Thyroid gland (tissue), 4 donors: ENCODE data around the gene SZT2. TPM values are rescaled to one million over a fixed set of nuclear protein-coding genes. Genes with fewer than 3 reads are reported as not detected.
"Not testable (repeated sequence)": the region's sequence is repeated elsewhere in the genome, so short reads cannot be mapped to it uniquely, and the experiment has no call there.

Experiments used
- DNase-seq, 2 donors: peaks; one replicate each; pipeline ENCODE4 v3.0.0-alpha.2; 2019
- H3K27ac ChIP-seq, 3 donors: fragments of 200-600 bp; sonication (generic); 1 replicate in 2 of 3; 2 replicates in 1 of 3; pipeline ENCODE4 v1.5.1; 2016 to 2019; ENCODE audit warnings: mild to moderate bottlenecking in 1 of 3, moderate library complexity in 1 of 3
- H3K27me3 ChIP-seq: fragments of 200-600 bp; sonication (generic); one replicate; pipeline ENCODE4 v1.5.1; 2019
- H3K36me3 ChIP-seq, 2 donors: fragments of 200-600 bp; sonication (generic); one replicate each; pipeline ENCODE4 v1.5.1; 2016 to 2019
- H3K4me1 ChIP-seq, 2 donors: fragments of 200-600 bp; sonication (generic); one replicate each; pipeline ENCODE4 v1.5.1; 2017 to 2019
- H3K4me3 ChIP-seq, 3 donors: fragments of 200-600 bp; sonication (generic); replicated peaks in 1 of 3; 1 replicate in 2 of 3; 2 replicates in 1 of 3; pipeline ENCODE4 v1.5.1; 2016; ENCODE audit warnings: mild to moderate bottlenecking in 1 of 3
- H3K9me3 ChIP-seq: fragments of 200-600 bp; sonication (generic); one replicate; pipeline ENCODE4 v1.5.1; 2017
- POLR2A ChIP-seq, 2 donors: fragments of 450-650 bp; IDR thresholded peaks; one replicate each; pipeline ENCODE4 v1.6.1; 2017; ENCODE audit warnings: antibody characterized with exemption in 2 of 2, mild to moderate bottlenecking in 2 of 2, moderate library complexity in 1 of 2
- WGBS, 2 donors: methylation state at CpG; one replicate each; pipeline ENCODE4 v1.1.5; 2017; 5-methylcytosine and 5-hydroxymethylcytosine counted together
- intact Hi-C: fragments of 100-400 bp; cut with DNase I; formaldehyde crosslinking; loops from one replicate; pipeline ENCODE4 v1.15.1; 2023
- total RNA-seq, 4 donors: library from RNA; depleted of rRNA; stranded (reverse); fragments of >200 nt; gene quantifications; one replicate each; pipeline ENCODE4 v1.2.3, GENCODE V29; 2016
- TF ChIP-seq, protein P1 (sequence below), 6 experiments: fragments of 200-600 bp in 3 of 6; fragments of 450-650 bp in 3 of 6; sonication (generic) in 3 of 6; IDR thresholded peaks; one replicate each; pipeline ENCODE4 v1.5.1; 2016 to 2019; ENCODE audit warnings: antibody characterized with exemption in 6 of 6, mild to moderate bottlenecking in 2 of 6, inconsistent platforms in 1 of 6, moderate library complexity in 1 of 6

The SZT2 gene
- total RNA-seq, 4 donors from 2014 or later: 36.1 to 107 (median 58.2) TPM

DNA sequence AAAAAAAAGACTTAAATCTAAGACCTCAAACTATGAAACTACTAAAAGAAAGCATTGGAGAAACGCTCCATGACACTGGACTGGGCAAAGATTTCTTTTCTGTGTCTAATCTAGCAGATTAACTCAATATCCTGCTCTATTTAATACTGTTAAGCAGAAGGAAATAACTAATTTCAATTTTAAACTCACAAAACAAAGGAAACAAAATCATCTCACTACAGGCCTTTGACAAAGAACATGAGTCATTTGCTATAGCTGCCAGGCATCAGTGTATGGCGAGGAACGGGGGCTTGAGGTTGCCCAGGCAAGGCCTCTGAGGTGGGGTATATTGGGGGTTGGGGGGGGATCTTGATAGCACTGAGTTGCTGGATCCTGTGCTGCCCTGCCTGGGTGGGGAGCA lies 20.9 kb downstream of the SZT2 start:
- 79 to 99% methylated on average over 3 of the region's 3 CpGs for WGBS, 2 donors
- Histone ChIP-seq H3K36me3 (peaks cover 9 to 29% of the 10 kb centered on the region in 2 donors), H3K9me3 (no peaks in the 10 kb centered on the region), H3K4me1 (peaks cover 0 to under 1% of the 10 kb centered on the region in 2 donors), H3K27me3 (no peaks in the 10 kb centered on the region), H3K4me3 (no peak overlapping the region), H3K27ac (no peak overlapping the region)
- no peak for DNase-seq
- TF ChIP-seq POLR2A (IDR thresholded peaks at IDR 0.05): no peak
- TF ChIP-seq, protein P1, sequence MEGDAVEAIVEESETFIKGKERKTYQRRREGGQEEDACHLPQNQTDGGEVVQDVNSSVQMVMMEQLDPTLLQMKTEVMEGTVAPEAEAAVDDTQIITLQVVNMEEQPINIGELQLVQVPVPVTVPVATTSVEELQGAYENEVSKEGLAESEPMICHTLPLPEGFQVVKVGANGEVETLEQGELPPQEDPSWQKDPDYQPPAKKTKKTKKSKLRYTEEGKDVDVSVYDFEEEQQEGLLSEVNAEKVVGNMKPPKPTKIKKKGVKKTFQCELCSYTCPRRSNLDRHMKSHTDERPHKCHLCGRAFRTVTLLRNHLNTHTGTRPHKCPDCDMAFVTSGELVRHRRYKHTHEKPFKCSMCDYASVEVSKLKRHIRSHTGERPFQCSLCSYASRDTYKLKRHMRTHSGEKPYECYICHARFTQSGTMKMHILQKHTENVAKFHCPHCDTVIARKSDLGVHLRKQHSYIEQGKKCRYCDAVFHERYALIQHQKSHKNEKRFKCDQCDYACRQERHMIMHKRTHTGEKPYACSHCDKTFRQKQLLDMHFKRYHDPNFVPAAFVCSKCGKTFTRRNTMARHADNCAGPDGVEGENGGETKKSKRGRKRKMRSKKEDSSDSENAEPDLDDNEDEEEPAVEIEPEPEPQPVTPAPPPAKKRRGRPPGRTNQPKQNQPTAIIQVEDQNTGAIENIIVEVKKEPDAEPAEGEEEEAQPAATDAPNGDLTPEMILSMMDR (IDR thresholded peaks at IDR 0.05): no peak
- intact Hi-C loops: no loop called here

DNA sequence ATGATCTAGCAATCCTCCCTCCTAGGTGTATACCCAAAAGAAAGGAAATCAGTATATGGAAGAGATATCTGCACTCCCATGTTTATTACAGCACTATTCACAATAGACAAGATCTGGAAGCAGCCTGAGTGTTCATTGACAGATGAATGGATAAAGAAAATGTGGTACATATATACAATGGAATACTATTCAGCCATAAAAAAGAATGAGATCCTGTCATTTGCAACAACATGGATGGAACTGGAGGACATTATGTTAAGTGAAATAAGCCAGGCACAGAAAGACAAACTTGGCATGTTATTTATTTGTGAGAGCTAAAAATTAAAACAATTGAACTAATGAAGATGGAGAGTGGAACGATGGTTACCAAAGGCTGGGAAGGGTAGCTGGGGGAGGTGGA lies 23.7 kb downstream of the SZT2 start:
- 99 to 100% methylated on average over 1 of the region's 1 CpG for WGBS, 2 donors
- H3K4me1 ChIP-seq, H3K27me3 ChIP-seq, H3K4me3 ChIP-seq, H3K27ac ChIP-seq, intact Hi-C loops, DNase-seq, H3K9me3 ChIP-seq: not testable (repeated sequence)
- peaks cover 7 to 14% of the 10 kb centered on the region in 2 donors for H3K36me3 ChIP-seq

DNA sequence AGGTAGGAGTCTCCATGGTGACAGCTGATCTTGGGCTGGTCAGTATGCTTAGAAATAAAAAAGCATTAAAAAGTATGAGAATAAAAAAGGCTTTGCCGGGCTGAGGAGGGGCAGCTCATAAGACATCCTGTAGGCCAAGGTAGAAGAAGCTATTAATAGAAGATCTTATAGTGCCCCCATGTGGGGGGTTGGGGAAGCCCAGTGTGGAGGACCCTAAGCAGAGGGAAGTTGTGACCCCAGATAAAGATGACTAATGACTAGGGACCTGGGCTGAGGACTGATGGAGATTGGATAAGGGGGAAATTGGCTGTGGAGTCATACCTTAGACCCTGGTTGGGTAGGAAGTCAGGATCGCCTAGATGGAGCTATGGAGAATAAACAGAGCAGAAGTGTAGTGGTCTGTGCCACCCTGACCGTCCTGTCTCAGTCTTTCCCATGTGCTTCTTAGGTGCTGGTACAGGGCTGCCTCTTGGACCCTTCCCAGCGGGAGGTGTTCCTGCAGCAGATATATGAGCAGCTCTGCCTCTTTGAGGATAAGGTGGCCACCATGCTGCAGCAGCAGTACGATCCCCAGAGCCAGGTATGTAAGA lies 25.0 kb downstream of the SZT2 start:
- intact Hi-C loops: loop anchor here (5.0 kb wide), 1 partner anchor 177 kb away; no protein-coding TSS in a partner anchor
- Histone ChIP-seq H3K4me3 (no peak overlapping the region), H3K27ac (no peak overlapping the region), H3K36me3 (peaks cover 7 to 13% of the 10 kb centered on the region in 2 donors), H3K9me3 (no peaks in the 10 kb centered on the region), H3K4me1 (peaks cover 14 to 20% of the 10 kb centered on the region in 2 donors), H3K27me3 (no peaks in the 10 kb centered on the region)
- no peak for TF ChIP-seq POLR2A (IDR thresholded peaks at IDR 0.05)
- TF ChIP-seq, protein P1 (IDR thresholded peaks at IDR 0.05): peak in 5 of 6 experiments; percentile 20 to 63 (median 50)
- peak; percentile 55 to 59 for DNase-seq
- WGBS, 2 donors: 79 to 84% methylated on average over 5 of the region's 5 CpGs

DNA sequence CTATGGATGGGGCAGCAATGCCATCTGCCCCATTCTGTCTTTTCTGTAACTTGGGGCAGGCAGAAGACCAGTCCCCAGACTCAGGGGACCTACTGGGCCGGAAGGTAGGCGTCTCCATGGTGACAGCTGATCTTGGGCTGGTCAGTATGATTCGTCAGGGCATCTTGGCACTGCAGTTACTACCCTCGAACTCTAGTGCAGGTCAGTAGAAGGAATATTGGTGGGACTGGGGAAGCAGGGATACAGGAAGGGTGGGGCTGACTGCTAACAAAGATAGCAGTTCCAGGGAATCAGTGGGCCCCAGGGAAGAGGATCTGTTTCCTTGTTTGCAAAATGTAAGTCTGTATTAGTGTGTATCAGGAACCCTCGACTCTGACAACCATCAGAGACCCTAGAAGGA lies 26.2 kb downstream of the SZT2 start:
- 78 to 92% methylated on average over 5 of the region's 5 CpGs for WGBS, 2 donors
- peaks cover 14 to 22% of the 10 kb centered on the region in 2 donors for H3K4me1 ChIP-seq
- no peaks in the 10 kb centered on the region for H3K27me3 ChIP-seq
- no peak overlapping the region for H3K27ac ChIP-seq
- no peaks in the 10 kb centered on the region for H3K9me3 ChIP-seq
- H3K36me3 ChIP-seq: peaks cover 19 to 24% of the 10 kb centered on the region in 2 donors
- H3K4me3 ChIP-seq: no peak overlapping the region
- TF ChIP-seq, protein P1 (IDR thresholded peaks at IDR 0.05): no peak
- no peak for TF ChIP-seq POLR2A (IDR thresholded peaks at IDR 0.05)
- intact Hi-C loops: loop anchor here (5.0 kb wide), 1 partner anchor 179 kb away; no protein-coding TSS in a partner anchor
- no peak for DNase-seq

DNA sequence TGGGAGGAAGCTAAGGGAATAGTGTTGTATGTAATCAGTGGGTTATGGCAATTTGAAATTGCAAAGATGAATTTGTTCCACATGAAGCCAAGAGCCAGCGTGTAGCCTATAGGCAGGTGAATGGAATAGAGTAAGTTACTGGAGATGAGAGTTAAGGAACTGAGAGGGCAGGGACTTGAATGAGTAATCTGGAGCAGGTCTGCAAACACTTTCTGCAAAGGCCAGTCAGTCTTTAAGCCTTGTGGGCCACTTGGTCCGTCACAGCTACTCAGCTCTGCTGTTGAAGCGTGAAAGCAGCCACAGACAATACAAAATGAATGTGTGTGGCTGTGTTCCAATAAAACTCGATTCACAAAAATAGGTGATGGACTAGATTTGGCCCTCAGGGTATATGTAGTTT lies 29.2 kb downstream of the SZT2 start:
- Histone ChIP-seq H3K27me3 (no peaks in the 10 kb centered on the region), H3K4me3 (no peak overlapping the region), H3K9me3 (no peaks in the 10 kb centered on the region), H3K27ac (peak overlapping the region in 1 of 3 donors; percentile 50), H3K4me1 (peaks cover 14 to 22% of the 10 kb centered on the region in 2 donors), H3K36me3 (peaks cover 42 to 47% of the 10 kb centered on the region in 2 donors)
- DNase-seq: peak; percentile 85 to 89
- no peak for TF ChIP-seq POLR2A (IDR thresholded peaks at IDR 0.05)
- TF ChIP-seq, protein P1 (IDR thresholded peaks at IDR 0.05): no peak
- intact Hi-C loops: loop anchor here (5.0 kb wide), 1 partner anchor 182 kb away; no protein-coding TSS in a partner anchor
- WGBS, 2 donors: 37 to 50% methylated on average over 4 of the region's 4 CpGs
